T47D (cell line): ENCODE results near the gene SDCBP2.
A peak's percentile ranks its signal among the peaks of the same experiment; 100 is the strongest.

ENCODE experiments used
- DNase-seq, 2 experiments: peaks; one replicate each; pipeline versions ENCODE4 v3.0.0 to v3.0.0-alpha.2; 2011 to 2012; ENCODE audit warnings: low read depth in 1 of 2, low spot score in 1 of 2
- JUND ChIP-seq: IDR thresholded peaks from 2 replicates; pipeline ENCODE4 v1.6.1; 2012; ENCODE audit warnings: low read depth
- in situ Hi-C: cut with HindIII; loops from 2 replicates; pipeline ENCODE4 v1.10.0; 2016; ENCODE audit warnings: low sequenced_read_pairs, low pct_unique_long_range_greater_than_20kb

The SDCBP2 gene, protein sequence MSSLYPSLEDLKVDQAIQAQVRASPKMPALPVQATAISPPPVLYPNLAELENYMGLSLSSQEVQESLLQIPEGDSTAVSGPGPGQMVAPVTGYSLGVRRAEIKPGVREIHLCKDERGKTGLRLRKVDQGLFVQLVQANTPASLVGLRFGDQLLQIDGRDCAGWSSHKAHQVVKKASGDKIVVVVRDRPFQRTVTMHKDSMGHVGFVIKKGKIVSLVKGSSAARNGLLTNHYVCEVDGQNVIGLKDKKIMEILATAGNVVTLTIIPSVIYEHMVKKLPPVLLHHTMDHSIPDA

DNA sequence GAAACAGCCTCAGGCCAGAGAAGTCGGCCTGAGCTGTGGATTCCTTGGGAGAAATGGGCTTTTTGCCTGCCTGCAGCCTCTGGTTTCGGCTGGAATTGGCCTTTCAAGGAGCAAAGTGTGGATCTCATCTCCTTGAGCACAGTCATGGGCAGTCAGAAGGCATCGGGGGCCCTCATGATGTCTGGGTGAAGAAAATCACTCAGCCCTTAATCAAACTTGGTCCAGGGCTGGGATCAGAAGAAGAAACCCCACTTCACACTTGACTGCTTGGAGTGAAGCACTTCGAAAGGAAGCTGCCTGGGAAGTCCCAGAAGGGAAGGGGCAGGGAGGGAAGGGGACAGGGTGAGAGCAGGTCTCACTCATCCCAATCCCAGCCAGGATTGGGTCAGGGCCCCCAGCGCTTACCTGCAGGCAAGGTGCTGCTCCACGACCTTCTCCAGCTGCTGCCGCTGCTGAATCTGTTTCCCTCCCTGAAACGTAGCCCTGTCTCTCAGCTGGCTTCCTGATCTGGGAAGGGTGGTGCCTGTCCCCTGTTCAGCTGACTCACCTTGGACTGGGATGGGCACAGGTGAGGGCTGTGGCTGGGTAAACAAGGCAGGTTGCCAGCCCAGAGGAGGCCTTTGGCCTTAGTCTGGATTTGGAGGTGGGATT lies at the start of gene SDCBP2:
Gene SDCBP2 (minus strand): TSS at position 460 of the 651 bp plus-strand sequence. CDS start 8,723 bp downstream, outside the sequence.
- no peak for DNase-seq
- in situ Hi-C loops: no loop called here
- TF ChIP-seq JUND: no peak

DNA sequence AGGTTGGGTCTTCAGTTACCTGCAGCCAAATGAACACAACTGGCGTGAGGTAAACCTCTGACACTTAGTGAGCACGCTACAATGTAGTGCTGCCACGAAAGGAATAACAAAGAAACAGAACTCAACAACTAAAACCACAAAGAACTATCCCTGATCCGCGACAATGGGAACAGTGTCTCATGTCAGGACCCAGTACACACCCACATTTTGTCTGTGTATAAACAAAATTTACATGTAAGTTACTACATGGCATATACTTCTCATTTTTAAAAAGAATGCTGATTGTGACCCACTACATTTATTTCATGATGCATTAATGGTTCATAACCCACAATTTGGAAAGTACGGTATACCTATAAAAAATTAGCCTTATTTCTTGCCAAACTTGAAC lies 49.8 kb upstream of the SDCBP2 start:
- no peak for TF ChIP-seq JUND
- in situ Hi-C loops: no loop called here
- DNase-seq: no peak

DNA sequence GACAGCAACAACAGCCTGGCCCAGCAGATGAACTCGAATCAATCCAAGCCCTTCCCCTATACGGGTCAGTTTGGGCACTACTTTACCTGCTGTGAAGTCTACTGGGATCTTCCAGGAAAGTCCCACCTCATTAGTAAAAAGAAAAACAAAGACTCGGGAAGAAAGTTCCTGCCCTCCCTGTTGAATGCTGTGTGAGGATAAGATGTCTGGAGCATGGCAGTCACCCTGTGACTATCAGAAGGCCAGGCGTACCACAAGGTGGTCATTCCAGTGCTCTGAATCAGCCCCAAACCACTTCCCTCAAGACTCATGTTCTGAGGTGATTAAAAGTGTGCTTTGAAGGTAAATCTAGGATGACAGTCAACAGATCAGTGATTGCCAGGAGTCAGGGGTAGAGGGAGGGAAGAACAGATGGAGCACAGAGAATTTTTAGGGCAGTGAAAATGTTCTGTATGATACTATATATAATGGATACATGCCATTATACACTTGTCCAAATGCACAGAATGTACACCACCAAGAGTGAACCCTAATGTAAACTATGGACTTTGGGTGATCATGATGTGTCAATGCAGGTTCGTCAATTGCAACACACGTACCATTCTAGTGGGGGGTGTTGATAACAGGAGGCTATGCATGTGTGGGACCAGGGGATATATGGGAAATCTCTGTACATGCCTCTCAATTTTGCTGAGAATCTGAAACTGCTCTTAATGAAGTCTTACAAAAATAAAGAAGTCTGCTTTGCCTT lies 49.2 kb upstream of the SDCBP2 start:
- DNase-seq: no peak
- in situ Hi-C loops: no loop called here

DNA sequence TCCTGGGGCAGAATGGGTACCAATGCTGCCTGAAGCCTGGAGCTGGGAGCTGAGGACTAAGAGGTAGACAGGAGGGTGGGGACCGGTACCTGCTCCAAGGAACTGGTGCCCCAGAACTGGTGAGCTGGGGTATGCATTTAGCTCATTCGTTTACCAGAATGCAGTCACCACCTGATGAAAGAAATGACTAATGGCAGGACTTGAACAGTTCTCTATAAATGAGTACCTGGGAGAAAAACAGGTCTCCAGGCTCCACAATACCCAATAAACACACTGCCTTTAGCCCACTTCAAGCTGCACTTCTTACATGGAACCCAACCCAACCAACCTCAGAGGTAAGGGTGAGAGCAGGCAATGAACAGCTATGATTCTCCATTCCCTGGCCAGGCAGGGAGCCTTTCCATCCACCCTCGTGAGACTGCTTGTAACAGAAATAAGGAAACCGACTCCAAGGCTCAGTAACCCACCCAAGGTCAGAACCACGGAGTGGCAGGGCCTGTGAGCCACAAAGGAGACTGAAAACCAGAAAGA lies 48.5 kb upstream of the SDCBP2 start:
- TF ChIP-seq JUND: no peak
- in situ Hi-C loops: no loop called here
- no peak for DNase-seq

More for the DNA sequence above, 49.2 kb upstream of the SDCBP2 start:
- TF ChIP-seq JUND: no peak

DNA sequence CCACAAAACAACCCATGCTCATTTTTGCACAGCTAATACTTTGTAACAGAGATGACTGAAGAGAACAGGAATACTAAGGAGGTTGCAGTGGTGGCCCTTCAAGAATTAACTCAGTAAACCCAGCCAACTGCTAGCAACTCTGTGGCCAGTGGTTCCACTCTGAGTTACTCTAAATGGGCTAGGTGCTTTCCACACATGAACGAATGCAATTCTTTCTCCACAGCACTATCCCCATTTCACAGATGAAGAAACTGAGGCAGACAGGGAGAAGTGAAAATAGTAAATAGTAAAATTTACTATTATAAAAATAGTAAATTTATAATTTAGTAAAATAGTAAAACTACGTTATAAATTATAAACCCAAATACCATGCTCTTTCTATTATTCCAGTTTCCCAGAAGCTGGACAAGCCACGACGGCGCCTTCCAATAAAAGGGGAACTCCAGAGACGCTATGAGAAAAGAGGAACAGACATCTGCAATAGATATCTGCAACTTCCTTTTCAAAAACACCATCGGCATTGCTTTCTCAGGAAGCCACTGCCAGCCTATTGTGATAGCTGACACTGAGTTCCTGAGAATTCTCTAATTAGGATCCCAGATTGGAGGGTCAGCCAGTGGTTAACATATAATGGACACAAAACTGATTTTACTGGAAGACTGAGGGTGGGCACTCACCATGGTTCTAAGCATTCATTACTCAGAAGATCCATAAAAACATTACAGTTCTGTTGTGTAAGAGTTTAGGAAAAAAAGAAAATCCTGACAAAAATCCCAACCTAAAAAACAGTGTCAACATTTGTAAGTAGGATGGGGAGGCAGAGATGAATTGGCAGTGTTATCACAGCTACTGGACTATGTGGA lies 47.7 kb upstream of the SDCBP2 start:
- in situ Hi-C loops: no loop called here
- DNase-seq: no peak
- no peak for TF ChIP-seq JUND

DNA sequence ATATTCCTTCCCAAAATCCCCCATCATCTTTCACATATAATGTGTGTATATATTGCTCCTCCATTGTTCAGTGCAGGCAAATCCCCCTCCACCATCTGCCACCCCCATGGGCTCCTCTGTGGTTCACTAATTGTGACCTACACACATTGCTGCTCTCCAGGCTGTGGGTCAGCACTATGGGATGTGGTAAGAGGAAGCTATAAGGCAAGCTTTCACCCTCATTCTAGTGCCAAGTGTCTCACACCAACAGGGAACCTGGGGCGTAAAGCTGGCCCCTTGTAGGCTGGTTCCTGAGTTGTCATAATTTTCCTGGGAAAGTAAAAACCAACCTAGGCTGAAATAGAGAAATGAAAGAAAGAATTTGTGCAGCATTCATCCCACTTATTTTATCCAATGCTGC lies 47.1 kb upstream of the SDCBP2 start:
- DNase-seq: no peak
- TF ChIP-seq JUND: no peak
- in situ Hi-C loops: no loop called here

DNA sequence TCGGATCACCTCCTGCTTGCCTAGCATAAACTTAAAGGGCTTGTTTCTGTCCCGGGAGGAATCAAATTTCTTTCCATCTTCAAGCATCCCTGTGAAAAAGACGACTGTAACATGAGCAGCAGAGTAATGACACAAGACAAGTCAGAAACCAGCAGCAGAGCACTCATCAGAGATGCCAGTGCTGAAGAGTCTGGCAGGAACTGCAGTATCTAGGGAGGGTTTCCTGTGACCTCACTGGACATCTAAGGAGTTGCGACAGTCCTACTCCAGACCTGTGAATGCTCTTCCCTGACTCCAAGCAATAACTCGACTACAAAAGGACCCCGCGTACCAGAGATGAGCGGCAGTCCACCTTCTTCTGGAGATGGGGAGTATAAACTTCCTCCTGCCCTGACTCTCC lies 46.6 kb upstream of the SDCBP2 start:
- DNase-seq: no peak
- in situ Hi-C loops: no loop called here
- TF ChIP-seq JUND: no peak

DNA sequence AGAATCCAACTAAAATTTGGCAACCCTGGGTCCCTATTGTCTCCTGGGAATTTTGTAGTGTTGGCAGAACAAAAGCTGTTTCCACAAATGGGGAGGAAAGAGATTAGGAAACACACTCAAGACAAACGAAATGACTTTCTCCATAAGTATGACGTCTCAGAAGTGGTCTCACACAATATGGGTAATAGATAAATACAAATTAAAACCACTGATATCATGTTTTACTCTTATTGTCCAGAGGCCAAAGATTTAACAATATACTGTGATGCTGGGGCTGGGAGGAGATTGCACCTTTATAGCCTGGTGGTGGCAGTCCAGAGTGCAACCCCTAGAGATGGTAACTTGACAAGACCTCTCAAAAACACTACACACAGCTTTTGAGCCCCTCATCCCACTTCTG lies 45.3 kb upstream of the SDCBP2 start:
- TF ChIP-seq JUND: no peak
- no peak for DNase-seq
- in situ Hi-C loops: no loop called here

DNA sequence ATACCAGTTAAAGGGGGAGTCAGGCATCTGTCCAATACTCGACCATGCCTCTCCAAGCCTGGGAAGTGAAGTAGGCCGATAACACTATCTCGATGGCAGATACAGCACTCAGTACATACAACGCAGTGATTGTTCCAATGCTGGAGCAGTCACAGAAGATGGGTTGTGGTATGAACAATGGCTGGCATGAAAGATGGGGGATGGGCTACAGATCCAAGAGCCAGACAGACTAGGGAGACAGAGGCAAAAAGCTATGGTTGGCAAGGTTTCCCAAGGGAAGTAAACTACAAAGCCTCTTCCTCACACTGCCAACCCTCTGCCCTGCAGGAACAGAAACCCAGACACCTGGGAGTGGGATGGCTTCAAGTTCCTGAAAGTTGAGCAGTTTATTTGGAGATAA lies 44.7 kb upstream of the SDCBP2 start:
- in situ Hi-C loops: no loop called here
- DNase-seq: no peak
- TF ChIP-seq JUND: no peak

DNA sequence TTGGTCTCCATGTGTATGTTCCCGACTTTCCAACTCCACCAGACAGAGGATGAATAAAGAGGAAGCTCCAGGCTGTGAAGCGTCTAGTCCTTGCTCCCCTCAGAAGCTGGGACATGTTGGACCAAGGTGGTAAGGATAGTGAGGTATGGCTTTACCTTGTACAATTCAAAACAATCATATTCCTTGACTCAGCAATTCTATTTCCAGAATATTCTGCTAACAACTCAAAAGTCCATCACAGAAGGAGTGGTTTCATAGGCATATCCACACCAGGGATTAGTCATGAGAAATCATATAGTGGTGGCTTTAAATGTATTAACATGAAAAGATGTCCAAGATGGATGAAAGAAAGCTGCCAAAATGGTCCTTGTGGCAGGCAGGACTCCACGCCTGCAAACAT lies 44.1 kb upstream of the SDCBP2 start:
- in situ Hi-C loops: no loop called here
- no peak for TF ChIP-seq JUND
- DNase-seq: no peak

DNA sequence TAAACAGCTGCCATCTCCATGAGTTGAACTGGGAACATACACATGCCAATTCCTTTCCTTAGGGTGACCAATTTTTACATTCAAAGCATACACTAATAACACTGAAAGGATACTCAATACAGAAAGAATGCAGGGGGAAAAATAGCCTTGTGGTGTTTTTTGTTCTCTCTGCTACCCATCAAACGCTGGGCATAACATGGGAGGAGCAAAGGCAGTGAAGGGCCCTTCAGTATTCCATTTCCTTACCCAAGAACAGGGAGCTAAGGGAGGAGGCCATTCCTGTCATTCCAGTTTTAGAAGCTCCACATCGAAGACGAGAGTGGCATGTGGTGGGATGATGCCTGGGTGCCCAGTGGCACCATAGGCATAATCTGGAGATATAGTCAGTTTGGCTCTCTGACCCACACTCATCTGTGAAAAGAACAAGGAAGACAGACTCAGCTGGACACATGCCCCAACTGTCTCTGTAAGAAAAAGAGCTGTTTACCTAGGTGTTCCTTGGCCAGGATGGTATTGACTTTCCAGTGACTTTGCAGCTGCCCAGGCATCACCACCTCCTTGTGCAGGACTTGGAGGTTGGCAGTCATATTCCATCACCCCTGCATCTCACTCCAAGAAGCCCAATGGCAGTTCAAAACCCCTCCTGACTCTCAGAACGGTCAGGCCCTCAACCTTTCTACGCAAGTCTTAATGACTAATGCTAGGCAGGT lies 43.0 kb upstream of the SDCBP2 start:
- peak in 1 of 2 experiments; percentile 34 for DNase-seq
- in situ Hi-C loops: no loop called here
- no peak for TF ChIP-seq JUND
